IMR-90 (cell line): ENCODE data around the gene GPR3. TPM values are rescaled to one million over a fixed set of nuclear protein-coding genes. Genes with fewer than 3 reads are reported as not detected.
"Not testable (repeated sequence)": the region's sequence is repeated elsewhere in the genome, so short reads cannot be mapped to it uniquely, and the experiment has no call there.

Experiments
- ATAC-seq: fragments of 200-7000 bp; cut with Tn5 transposase; 2 replicates; pipeline ENCODE4 v1.9.1; 2020; ENCODE audit warnings: low read depth, mild to moderate bottlenecking, moderate library complexity
- BruUV-seq: library from RNA; stranded (reverse); fragments of 400-500 nt; replicated peaks from 2 replicates; lab custom pipeline; 2021; lab: Mats Ljungman, UMichigan
- CTCF ChIA-PET: fragments of 300-600 bp; formaldehyde crosslinking; extraction: SDS; loops from one replicate; lab custom pipeline; 2021; ENCODE audit warnings: antibody characterized with exemption; lab: Yijun Ruan, JAX
- POLR2A ChIA-PET: fragments of 300-600 bp; sonication (Branson Sonifier 250); formaldehyde crosslinking; loops from one replicate; lab custom pipeline; 2022; ENCODE audit warnings: antibody characterized with exemption; ENCODE audit not compliant: unreplicated experiment; lab: Charles Lee
- DNase-seq: peaks from one replicate; pipeline ENCODE4 v3.0.0; 2013
- H2AFZ ChIP-seq: replicated peaks from 2 replicates; pipeline ENCODE3; 2013; ENCODE audit warnings: low read length, mild to moderate bottlenecking; ENCODE audit not compliant: poor library complexity
- H2AK5ac ChIP-seq: 2 replicates; pipeline ENCODE4 v1.6.1; 2013; ENCODE audit warnings: low read depth, low read length, inconsistent platforms
- H2AK9ac ChIP-seq: replicated peaks from 2 replicates; pipeline ENCODE3; 2013; ENCODE audit warnings: mild to moderate bottlenecking, low read depth, low read length, moderate library complexity; ENCODE audit not compliant: poor library complexity
- H2BK120ac ChIP-seq: 2 replicates; pipeline ENCODE4 v1.6.1; 2013; ENCODE audit warnings: low read depth, low read length, inconsistent platforms
- H2BK15ac ChIP-seq: 3 replicates; pipeline ENCODE4 v1.6.1; 2013; ENCODE audit warnings: low read depth, low read length, inconsistent platforms
- H2BK20ac ChIP-seq: 2 replicates; pipeline ENCODE4 v1.6.1; 2013; ENCODE audit warnings: low read depth, mild to moderate bottlenecking, inconsistent platforms, low read length, moderate library complexity
- H2BK5ac ChIP-seq: 2 replicates; pipeline ENCODE4 v1.6.1; 2013; ENCODE audit warnings: mild to moderate bottlenecking, low read depth, low read length, inconsistent platforms; ENCODE audit not compliant: poor library complexity, severe bottlenecking
- H3K14ac ChIP-seq: replicated peaks from 2 replicates; pipeline ENCODE4 v1.6.1; 2013; ENCODE audit warnings: low read depth, low read length, inconsistent platforms
- H3K18ac ChIP-seq: 2 replicates; pipeline ENCODE4 v1.6.1; 2013; ENCODE audit warnings: low read depth, low read length, control low read depth
- H3K23ac ChIP-seq: 2 replicates; pipeline ENCODE4 v1.6.1; 2013; ENCODE audit warnings: low read depth, low read length, inconsistent platforms
- H3K27ac ChIP-seq: 2 replicates; pipeline ENCODE4 v1.5.1; 2013; ENCODE audit warnings: mild to moderate bottlenecking, control low read depth, low read length; ENCODE audit not compliant: insufficient read depth
- H3K27me3 ChIP-seq: 2 replicates; pipeline ENCODE4 v1.6.1; 2013; ENCODE audit warnings: low read length; ENCODE audit not compliant: control insufficient read depth, insufficient read depth
- H3K36me3 ChIP-seq: 2 replicates; pipeline ENCODE4 v1.6.1; 2013; ENCODE audit warnings: low read length, mixed read lengths; ENCODE audit not compliant: control insufficient read depth, insufficient read depth
- H3K4ac ChIP-seq: 2 replicates; pipeline ENCODE4 v1.6.1; 2013; ENCODE audit warnings: low read depth, low read length, inconsistent platforms
- H3K4me1 ChIP-seq: 2 replicates; pipeline ENCODE4 v1.6.1; 2013; ENCODE audit warnings: low read length, mixed read lengths; ENCODE audit not compliant: control insufficient read depth, insufficient read depth
- H3K4me2 ChIP-seq: 2 replicates; pipeline ENCODE4 v1.6.1; 2013; ENCODE audit warnings: low read depth, mild to moderate bottlenecking, control low read depth, low read length, moderate library complexity
- H3K4me3 ChIP-seq: 2 replicates; pipeline ENCODE4 v1.5.1; 2013; ENCODE audit warnings: low read depth, mild to moderate bottlenecking, control low read depth, low read length, moderate library complexity; ENCODE audit not compliant: insufficient read depth
- H3K56ac ChIP-seq: 2 replicates; pipeline ENCODE4 v1.6.1; 2013; ENCODE audit warnings: low read length, inconsistent platforms; ENCODE audit not compliant: insufficient read depth; ENCODE audit errors: extremely low read depth
- H3K79me1 ChIP-seq, 2 experiments: 2 replicates each; pipeline ENCODE4 v1.6.1; 2013; ENCODE audit warnings: low read length in 2 of 2, inconsistent platforms in 1 of 2, low read depth in 1 of 2
- H3K9ac ChIP-seq: 2 replicates; pipeline ENCODE4 v1.6.1; 2013; ENCODE audit warnings: low read depth, low read length, control low read depth
- H3K9me1 ChIP-seq: 2 replicates; pipeline ENCODE4 v1.6.1; 2013; ENCODE audit warnings: low read length, inconsistent platforms; ENCODE audit not compliant: insufficient read depth
- H3K9me3 ChIP-seq: 2 replicates; pipeline ENCODE4 v1.6.1; 2013; ENCODE audit warnings: low read length; ENCODE audit not compliant: control insufficient read depth, insufficient read depth
- H4K20me1 ChIP-seq: 2 replicates; pipeline ENCODE4 v1.6.1; 2013; ENCODE audit warnings: low read length, inconsistent platforms; ENCODE audit not compliant: insufficient read depth
- H4K5ac ChIP-seq: 2 replicates; pipeline ENCODE4 v1.6.1; 2013; ENCODE audit warnings: mild to moderate bottlenecking, low read depth, low read length, control low read depth
- H4K8ac ChIP-seq, 2 experiments: 2 replicates each; pipeline ENCODE4 v1.6.1; 2013; ENCODE audit warnings: low read depth in 2 of 2, low read length in 2 of 2, control low read depth in 1 of 2, inconsistent platforms in 1 of 2
- H4K91ac ChIP-seq: 2 replicates; pipeline ENCODE4 v1.6.1; 2013; ENCODE audit warnings: low read depth, low read length, inconsistent platforms; ENCODE audit not compliant: insufficient read depth
- CTCF ChIP-seq: conservative IDR thresholded peaks from 2 replicates; pipeline ENCODE4 v1.5.1; 2012; ENCODE audit warnings: mild to moderate bottlenecking, low read depth, low read length, improper control_type of control experiment
- FOS ChIP-seq: fragments of 150-350 bp; IDR thresholded peaks from 2 replicates; pipeline ENCODE4 v1.6.1; 2016; ENCODE audit warnings: low read depth, low read length
- MAFK ChIP-seq: IDR thresholded peaks from 2 replicates; pipeline ENCODE4 v1.6.1; 2012; ENCODE audit warnings: low read depth, low read length, improper control_type of control experiment
- NFE2L2 ChIP-seq: fragments of 150-350 bp; IDR thresholded peaks from 2 replicates; pipeline ENCODE4 v1.6.1; 2016; ENCODE audit warnings: low read depth, mild to moderate bottlenecking, low read length
- POLR2A ChIP-seq: IDR thresholded peaks from 2 replicates; pipeline ENCODE4 v1.6.1; 2012; ENCODE audit warnings: mild to moderate bottlenecking, low read depth, low read length
- RCOR1 ChIP-seq: IDR thresholded peaks from 2 replicates; pipeline ENCODE4 v1.6.1; 2012; ENCODE audit warnings: mild to moderate bottlenecking, low read length, improper control_type of control experiment; ENCODE audit not compliant: insufficient replicate concordance
- USF2 ChIP-seq: fragments of 150-350 bp; IDR thresholded peaks from 2 replicates; pipeline ENCODE4 v1.6.1; 2017; ENCODE audit warnings: mild to moderate bottlenecking, antibody characterized with exemption, low read length, low read depth
- WGBS, 2 experiments: methylation state at CpG; one replicate each; pipeline versions ENCODE4 v1.1.5 to v1.1.7; 2013; ENCODE audit warnings: missing lambda C conversion rate in 2 of 2; ENCODE audit not compliant: insufficient read length in 1 of 2; ENCODE audit errors: extremely low coverage in 2 of 2; 5-methylcytosine and 5-hydroxymethylcytosine counted together
- dilution Hi-C: fragments of 300-500 bp; cut with HindIII; formaldehyde crosslinking; loops from one replicate; pipeline ENCODE4 v1.14.3; 2018; ENCODE audit warnings: low sequenced_read_pairs; ENCODE audit not compliant: unreplicated experiment
- in situ Hi-C: fragments of 300-500 bp; cut with MboI; formaldehyde crosslinking; loops from 3 replicates; pipeline ENCODE4 v1.14.3; 2019; ENCODE audit warnings: low sequenced_read_pairs, inconsistent platforms, mixed read lengths
- intact Hi-C: fragments of 100-400 bp; cut with micrococcal nuclease; formaldehyde crosslinking; loops from 2 replicates; pipeline ENCODE4 v1.10.0; 2022
- polyA plus RNA-seq, 3 experiments: library from polyadenylated mRNA; depleted of rRNA; stranded (reverse); fragments of >200 nt; gene quantifications; 2 replicates each; pipeline ENCODE4 v1.2.3, GENCODE V29; 2012; ENCODE audit warnings: low replicate concordance in 1 of 3
- total RNA-seq: library from RNA; depleted of rRNA; stranded (reverse); fragments of >200 nt; gene quantifications from 2 replicates; pipeline ENCODE4 v1.2.3, GENCODE V29; 2012

GPR3 gene
- total and polyA plus RNA-seq, 2 of the 4 experiments (the other 2 are of a cell fraction): 0.72 to 4.8 TPM

GRCh38 chr1:27406362-27406680, 13.9 kb downstream of the GPR3 start:
- Histone ChIP-seq H3K27me3 (no peaks in the 10 kb centered on the region), H2BK15ac (no peak overlapping the region), H3K56ac (no peak overlapping the region), H3K4me3 (no peak overlapping the region), H3K23ac (no peak overlapping the region), H2BK20ac (no peak overlapping the region), H3K14ac (no peak overlapping the region), H3K9me1 (0 out of 2 replicates have a peak, but pooled peaks cover 3% of the 10 kb centered on the region), H4K8ac (no peak overlapping the region), H2BK5ac (no peak overlapping the region), H4K5ac (no peak overlapping the region), H3K36me3 (peaks cover 36% of the 10 kb centered on the region), H4K20me1 (peaks cover 6% of the 10 kb centered on the region; the same call in 1 of the 2 replicates), H4K91ac (no peak overlapping the region), H3K9me3 (no peaks in the 10 kb centered on the region), H3K18ac (no peak overlapping the region), H3K4ac (no peak overlapping the region), H3K4me2 (no peak overlapping the region), H3K79me1 (peaks cover 9 to 15% of the 10 kb centered on the region in 2 experiments; a peak in 2 of 4 replicates), H2AK9ac (no peak overlapping the region), H2AFZ (no peak overlapping the region), H3K9ac (no peak overlapping the region), H2AK5ac (no peak overlapping the region), H2BK120ac (no peak overlapping the region), H3K4me1 (peaks cover 17% of the 10 kb centered on the region), H3K27ac (no peak overlapping the region)
- intact Hi-C loops: no loop called here
- BruUV-seq: no TSS peak
- dilution Hi-C loops: no loop called here
- DNase-seq (no peak), ATAC-seq (no peak)
- no CpG with 5 or more reads among the region's 4 CpGs for WGBS, 2 experiments
- POLR2A ChIA-PET: no interaction called here
- CTCF ChIA-PET: no interaction called here
- in situ Hi-C loops: no loop called here
- TF ChIP-seq FOS (no peak), USF2 (no peak), RCOR1 (no peak), NFE2L2 (no peak), CTCF (no peak), MAFK (no peak), POLR2A (no peak)

- H3K14ac ChIP-seq, intact Hi-C loops, H3K9ac ChIP-seq, H4K91ac ChIP-seq, DNase-seq, H3K9me1 ChIP-seq, CTCF ChIA-PET, BruUV-seq, H4K8ac ChIP-seq, H3K27ac ChIP-seq, H4K20me1 ChIP-seq, H3K4me3 ChIP-seq, H4K5ac ChIP-seq, ATAC-seq, H3K27me3 ChIP-seq, H3K9me3 ChIP-seq, H2AK5ac ChIP-seq, H3K23ac ChIP-seq, in situ Hi-C loops, H3K18ac ChIP-seq, dilution Hi-C loops, H2BK15ac ChIP-seq, H2AFZ ChIP-seq, H2BK20ac ChIP-seq, H3K4ac ChIP-seq, H2BK5ac ChIP-seq, H2BK120ac ChIP-seq, POLR2A ChIA-PET, H3K4me2 ChIP-seq, H2AK9ac ChIP-seq, H3K56ac ChIP-seq: not testable (repeated sequence)
- Histone ChIP-seq H3K79me1 (peaks cover 10 to 16% of the 10 kb centered on the region in 2 experiments; a peak in 3 of 4 replicates), H3K36me3 (peaks cover 37% of the 10 kb centered on the region), H3K4me1 (peaks cover 17% of the 10 kb centered on the region)
- 100% methylated on average over 1 of the region's 2 CpGs; no CpG with 5 or more reads in 1 of the 2 experiments for WGBS, 2 experiments
Measured at GRCh38 chr1:27406791-27407190, 14.4 kb downstream of the GPR3 start.
